IMR-90 (cell line): ENCODE data around the gene TMPRSS13. TPM values are rescaled to one million over a fixed set of nuclear protein-coding genes. Genes with fewer than 3 reads are reported as not detected.

Experiments
- ATAC-seq: fragments of 200-7000 bp; cut with Tn5 transposase; 2 replicates; pipeline ENCODE4 v1.9.1; 2020; ENCODE audit warnings: low read depth, mild to moderate bottlenecking, moderate library complexity
- BruUV-seq: library from RNA; stranded (reverse); fragments of 400-500 nt; replicated peaks from 2 replicates; lab custom pipeline; 2021; lab: Mats Ljungman, UMichigan
- CTCF ChIA-PET: fragments of 300-600 bp; formaldehyde crosslinking; extraction: SDS; loops from one replicate; lab custom pipeline; 2021; ENCODE audit warnings: antibody characterized with exemption; lab: Yijun Ruan, JAX
- POLR2A ChIA-PET: fragments of 300-600 bp; sonication (Branson Sonifier 250); formaldehyde crosslinking; loops from one replicate; lab custom pipeline; 2022; ENCODE audit warnings: antibody characterized with exemption; ENCODE audit not compliant: unreplicated experiment; lab: Charles Lee
- DNase-seq: peaks from one replicate; pipeline ENCODE4 v3.0.0; 2013
- H2AFZ ChIP-seq: replicated peaks from 2 replicates; pipeline ENCODE3; 2013; ENCODE audit warnings: low read length, mild to moderate bottlenecking; ENCODE audit not compliant: poor library complexity
- H2AK5ac ChIP-seq: 2 replicates; pipeline ENCODE4 v1.6.1; 2013; ENCODE audit warnings: low read depth, low read length, inconsistent platforms
- H2AK9ac ChIP-seq: replicated peaks from 2 replicates; pipeline ENCODE3; 2013; ENCODE audit warnings: mild to moderate bottlenecking, low read depth, low read length, moderate library complexity; ENCODE audit not compliant: poor library complexity
- H2BK120ac ChIP-seq: 2 replicates; pipeline ENCODE4 v1.6.1; 2013; ENCODE audit warnings: low read depth, low read length, inconsistent platforms
- H2BK15ac ChIP-seq: 3 replicates; pipeline ENCODE4 v1.6.1; 2013; ENCODE audit warnings: low read depth, low read length, inconsistent platforms
- H2BK20ac ChIP-seq: 2 replicates; pipeline ENCODE4 v1.6.1; 2013; ENCODE audit warnings: low read depth, mild to moderate bottlenecking, inconsistent platforms, low read length, moderate library complexity
- H2BK5ac ChIP-seq: 2 replicates; pipeline ENCODE4 v1.6.1; 2013; ENCODE audit warnings: mild to moderate bottlenecking, low read depth, low read length, inconsistent platforms; ENCODE audit not compliant: poor library complexity, severe bottlenecking
- H3K14ac ChIP-seq: replicated peaks from 2 replicates; pipeline ENCODE4 v1.6.1; 2013; ENCODE audit warnings: low read depth, low read length, inconsistent platforms
- H3K18ac ChIP-seq: 2 replicates; pipeline ENCODE4 v1.6.1; 2013; ENCODE audit warnings: low read depth, low read length, control low read depth
- H3K23ac ChIP-seq: 2 replicates; pipeline ENCODE4 v1.6.1; 2013; ENCODE audit warnings: low read depth, low read length, inconsistent platforms
- H3K27ac ChIP-seq: 2 replicates; pipeline ENCODE4 v1.5.1; 2013; ENCODE audit warnings: mild to moderate bottlenecking, control low read depth, low read length; ENCODE audit not compliant: insufficient read depth
- H3K27me3 ChIP-seq: 2 replicates; pipeline ENCODE4 v1.6.1; 2013; ENCODE audit warnings: low read length; ENCODE audit not compliant: control insufficient read depth, insufficient read depth
- H3K36me3 ChIP-seq: 2 replicates; pipeline ENCODE4 v1.6.1; 2013; ENCODE audit warnings: low read length, mixed read lengths; ENCODE audit not compliant: control insufficient read depth, insufficient read depth
- H3K4ac ChIP-seq: 2 replicates; pipeline ENCODE4 v1.6.1; 2013; ENCODE audit warnings: low read depth, low read length, inconsistent platforms
- H3K4me1 ChIP-seq: 2 replicates; pipeline ENCODE4 v1.6.1; 2013; ENCODE audit warnings: low read length, mixed read lengths; ENCODE audit not compliant: control insufficient read depth, insufficient read depth
- H3K4me2 ChIP-seq: 2 replicates; pipeline ENCODE4 v1.6.1; 2013; ENCODE audit warnings: low read depth, mild to moderate bottlenecking, control low read depth, low read length, moderate library complexity
- H3K4me3 ChIP-seq: 2 replicates; pipeline ENCODE4 v1.5.1; 2013; ENCODE audit warnings: low read depth, mild to moderate bottlenecking, control low read depth, low read length, moderate library complexity; ENCODE audit not compliant: insufficient read depth
- H3K56ac ChIP-seq: 2 replicates; pipeline ENCODE4 v1.6.1; 2013; ENCODE audit warnings: low read length, inconsistent platforms; ENCODE audit not compliant: insufficient read depth; ENCODE audit errors: extremely low read depth
- H3K79me1 ChIP-seq, 2 experiments: 2 replicates each; pipeline ENCODE4 v1.6.1; 2013; ENCODE audit warnings: low read length in 2 of 2, inconsistent platforms in 1 of 2, low read depth in 1 of 2
- H3K9ac ChIP-seq: 2 replicates; pipeline ENCODE4 v1.6.1; 2013; ENCODE audit warnings: low read depth, low read length, control low read depth
- H3K9me1 ChIP-seq: 2 replicates; pipeline ENCODE4 v1.6.1; 2013; ENCODE audit warnings: low read length, inconsistent platforms; ENCODE audit not compliant: insufficient read depth
- H3K9me3 ChIP-seq: 2 replicates; pipeline ENCODE4 v1.6.1; 2013; ENCODE audit warnings: low read length; ENCODE audit not compliant: control insufficient read depth, insufficient read depth
- H4K20me1 ChIP-seq: 2 replicates; pipeline ENCODE4 v1.6.1; 2013; ENCODE audit warnings: low read length, inconsistent platforms; ENCODE audit not compliant: insufficient read depth
- H4K5ac ChIP-seq: 2 replicates; pipeline ENCODE4 v1.6.1; 2013; ENCODE audit warnings: mild to moderate bottlenecking, low read depth, low read length, control low read depth
- H4K8ac ChIP-seq, 2 experiments: 2 replicates each; pipeline ENCODE4 v1.6.1; 2013; ENCODE audit warnings: low read depth in 2 of 2, low read length in 2 of 2, control low read depth in 1 of 2, inconsistent platforms in 1 of 2
- H4K91ac ChIP-seq: 2 replicates; pipeline ENCODE4 v1.6.1; 2013; ENCODE audit warnings: low read depth, low read length, inconsistent platforms; ENCODE audit not compliant: insufficient read depth
- BHLHE40 ChIP-seq: fragments of 150-350 bp; IDR thresholded peaks from 2 replicates; pipeline ENCODE4 v1.6.1; 2016; ENCODE audit warnings: mild to moderate bottlenecking, low read depth, low read length
- CEBPB ChIP-seq: IDR thresholded peaks from 2 replicates; pipeline ENCODE4 v1.6.1; 2012; ENCODE audit warnings: low read depth, low read length, improper control_type of control experiment
- CHD1 ChIP-seq: IDR thresholded peaks from 2 replicates; pipeline ENCODE4 v1.6.1; 2012; ENCODE audit warnings: low read depth, low read length, improper control_type of control experiment
- FOS ChIP-seq: fragments of 150-350 bp; IDR thresholded peaks from 2 replicates; pipeline ENCODE4 v1.6.1; 2016; ENCODE audit warnings: low read depth, low read length
- MAFK ChIP-seq: IDR thresholded peaks from 2 replicates; pipeline ENCODE4 v1.6.1; 2012; ENCODE audit warnings: low read depth, low read length, improper control_type of control experiment
- MAZ ChIP-seq: IDR thresholded peaks from 2 replicates; pipeline ENCODE4 v1.6.1; 2012; ENCODE audit warnings: low read depth, mild to moderate bottlenecking, low read length, improper control_type of control experiment, moderate library complexity, borderline replicate concordance
- POLR2A ChIP-seq: IDR thresholded peaks from 2 replicates; pipeline ENCODE4 v1.6.1; 2012; ENCODE audit warnings: mild to moderate bottlenecking, low read depth, low read length
- RAD21 ChIP-seq: IDR thresholded peaks from 2 replicates; pipeline ENCODE4 v1.6.1; 2012; ENCODE audit warnings: low read length, improper control_type of control experiment
- RFX5 ChIP-seq: IDR thresholded peaks from 2 replicates; pipeline ENCODE4 v1.8.0; 2012; ENCODE audit warnings: low read depth, mild to moderate bottlenecking, low read length, moderate library complexity
- USF2 ChIP-seq: fragments of 150-350 bp; IDR thresholded peaks from 2 replicates; pipeline ENCODE4 v1.6.1; 2017; ENCODE audit warnings: mild to moderate bottlenecking, antibody characterized with exemption, low read length, low read depth
- WGBS, 2 experiments: methylation state at CpG; one replicate each; pipeline versions ENCODE4 v1.1.5 to v1.1.7; 2013; ENCODE audit warnings: missing lambda C conversion rate in 2 of 2; ENCODE audit not compliant: insufficient read length in 1 of 2; ENCODE audit errors: extremely low coverage in 2 of 2; 5-methylcytosine and 5-hydroxymethylcytosine counted together
- dilution Hi-C: fragments of 300-500 bp; cut with HindIII; formaldehyde crosslinking; loops from one replicate; pipeline ENCODE4 v1.14.3; 2018; ENCODE audit warnings: low sequenced_read_pairs; ENCODE audit not compliant: unreplicated experiment
- in situ Hi-C: fragments of 300-500 bp; cut with MboI; formaldehyde crosslinking; loops from 3 replicates; pipeline ENCODE4 v1.14.3; 2019; ENCODE audit warnings: low sequenced_read_pairs, inconsistent platforms, mixed read lengths
- intact Hi-C: fragments of 100-400 bp; cut with micrococcal nuclease; formaldehyde crosslinking; loops from 2 replicates; pipeline ENCODE4 v1.10.0; 2022
- polyA plus RNA-seq, 3 experiments: library from polyadenylated mRNA; depleted of rRNA; stranded (reverse); fragments of >200 nt; gene quantifications; 2 replicates each; pipeline ENCODE4 v1.2.3, GENCODE V29; 2012; ENCODE audit warnings: low replicate concordance in 1 of 3
- total RNA-seq: library from RNA; depleted of rRNA; stranded (reverse); fragments of >200 nt; gene quantifications from 2 replicates; pipeline ENCODE4 v1.2.3, GENCODE V29; 2012
- TF ChIP-seq, protein P1 (sequence below): conservative IDR thresholded peaks from 2 replicates; pipeline ENCODE4 v1.5.1; 2012; ENCODE audit warnings: mild to moderate bottlenecking, low read depth, low read length, improper control_type of control experiment
- TF ChIP-seq, protein P2 (sequence below): fragments of 150-350 bp; IDR thresholded peaks from 2 replicates; pipeline ENCODE4 v1.6.1; 2016; ENCODE audit warnings: low read depth, mild to moderate bottlenecking, low read length, moderate library complexity, borderline replicate concordance

The TMPRSS13 gene
- total and polyA plus RNA-seq, 2 of the 4 experiments (the other 2 are of a cell fraction) = not detected

DNA sequence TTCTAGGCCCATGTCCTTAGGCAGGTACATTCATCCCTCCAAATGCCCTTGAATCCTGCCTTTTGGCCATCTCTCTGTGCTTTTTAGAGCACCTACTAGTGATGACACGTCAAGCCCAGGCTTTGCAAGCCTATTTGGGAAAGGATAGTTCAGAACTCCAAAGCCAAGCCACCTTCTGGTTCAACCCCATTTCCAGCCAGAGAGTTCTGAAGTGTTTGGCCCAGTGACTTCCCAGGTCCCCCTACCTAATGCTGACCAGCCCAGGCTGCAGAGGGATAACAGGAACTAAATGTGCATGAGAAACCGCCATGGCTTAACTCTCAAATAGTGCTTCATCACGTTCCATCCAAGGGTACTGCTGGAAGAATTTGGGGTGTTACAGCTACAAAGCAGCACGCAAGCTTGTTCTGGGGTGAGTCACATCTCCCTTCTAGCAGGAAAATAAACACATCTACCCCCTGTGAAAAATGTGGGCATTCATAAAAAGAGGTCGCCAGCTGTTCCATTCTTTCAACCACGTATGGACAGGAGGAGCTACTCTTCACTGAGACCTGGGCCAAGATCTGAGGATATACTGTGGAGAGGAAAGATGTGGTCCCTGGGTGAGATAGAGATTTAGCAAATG, 50.8 kb downstream of the TMPRSS13 start:
- BruUV-seq = no TSS peak
- Histone ChIP-seq H3K27ac (no peak overlapping the region), H3K23ac (no peak overlapping the region), H3K18ac (no peak overlapping the region), H3K27me3 (peaks cover 52% of the 10 kb centered on the region), H2BK20ac (no peak overlapping the region), H4K91ac (no peak overlapping the region), H3K4me2 (no peak overlapping the region), H3K9ac (no peak overlapping the region), H3K56ac (no peak overlapping the region), H3K36me3 (no peaks in the 10 kb centered on the region), H2AFZ (no peak overlapping the region), H3K14ac (no peak overlapping the region), H3K79me1 (no peaks in the 10 kb centered on the region), H2BK15ac (no peak overlapping the region), H2BK5ac (no peak overlapping the region), H4K20me1 (no peaks in the 10 kb centered on the region), H2AK9ac (no peak overlapping the region), H2AK5ac (no peak overlapping the region), H3K4me1 (no peaks in the 10 kb centered on the region), H4K8ac (no peak overlapping the region), H3K9me3 (no peaks in the 10 kb centered on the region), H3K4ac (no peak overlapping the region), H3K9me1 (no peaks in the 10 kb centered on the region), H4K5ac (no peak overlapping the region), H3K4me3 (no peak overlapping the region), H2BK120ac (no peak overlapping the region)
- intact Hi-C loops = no loop called here
- ATAC-seq (no peak), DNase-seq (no peak)
- ChIA-PET CTCF (no interaction called here), POLR2A (no interaction called here)
- WGBS, 2 experiments = no CpG with 5 or more reads among the region's 6 CpGs
- in situ Hi-C loops = no loop called here
- TF ChIP-seq, protein P1, sequence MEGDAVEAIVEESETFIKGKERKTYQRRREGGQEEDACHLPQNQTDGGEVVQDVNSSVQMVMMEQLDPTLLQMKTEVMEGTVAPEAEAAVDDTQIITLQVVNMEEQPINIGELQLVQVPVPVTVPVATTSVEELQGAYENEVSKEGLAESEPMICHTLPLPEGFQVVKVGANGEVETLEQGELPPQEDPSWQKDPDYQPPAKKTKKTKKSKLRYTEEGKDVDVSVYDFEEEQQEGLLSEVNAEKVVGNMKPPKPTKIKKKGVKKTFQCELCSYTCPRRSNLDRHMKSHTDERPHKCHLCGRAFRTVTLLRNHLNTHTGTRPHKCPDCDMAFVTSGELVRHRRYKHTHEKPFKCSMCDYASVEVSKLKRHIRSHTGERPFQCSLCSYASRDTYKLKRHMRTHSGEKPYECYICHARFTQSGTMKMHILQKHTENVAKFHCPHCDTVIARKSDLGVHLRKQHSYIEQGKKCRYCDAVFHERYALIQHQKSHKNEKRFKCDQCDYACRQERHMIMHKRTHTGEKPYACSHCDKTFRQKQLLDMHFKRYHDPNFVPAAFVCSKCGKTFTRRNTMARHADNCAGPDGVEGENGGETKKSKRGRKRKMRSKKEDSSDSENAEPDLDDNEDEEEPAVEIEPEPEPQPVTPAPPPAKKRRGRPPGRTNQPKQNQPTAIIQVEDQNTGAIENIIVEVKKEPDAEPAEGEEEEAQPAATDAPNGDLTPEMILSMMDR = no peak
- TF ChIP-seq MAFK = no peak
- TF ChIP-seq USF2 = no peak
- TF ChIP-seq, protein P2, sequence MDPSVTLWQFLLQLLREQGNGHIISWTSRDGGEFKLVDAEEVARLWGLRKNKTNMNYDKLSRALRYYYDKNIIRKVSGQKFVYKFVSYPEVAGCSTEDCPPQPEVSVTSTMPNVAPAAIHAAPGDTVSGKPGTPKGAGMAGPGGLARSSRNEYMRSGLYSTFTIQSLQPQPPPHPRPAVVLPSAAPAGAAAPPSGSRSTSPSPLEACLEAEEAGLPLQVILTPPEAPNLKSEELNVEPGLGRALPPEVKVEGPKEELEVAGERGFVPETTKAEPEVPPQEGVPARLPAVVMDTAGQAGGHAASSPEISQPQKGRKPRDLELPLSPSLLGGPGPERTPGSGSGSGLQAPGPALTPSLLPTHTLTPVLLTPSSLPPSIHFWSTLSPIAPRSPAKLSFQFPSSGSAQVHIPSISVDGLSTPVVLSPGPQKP = no peak
- no peak for TF ChIP-seq BHLHE40
- TF ChIP-seq RAD21 = no peak
- TF ChIP-seq POLR2A = no peak
- no peak for TF ChIP-seq RFX5
- no peak for TF ChIP-seq CEBPB
- no peak for TF ChIP-seq FOS
- no peak for TF ChIP-seq MAZ
- TF ChIP-seq CHD1 = no peak
- dilution Hi-C loops = no loop called here
